Neural progenitor cell (in vitro differentiated cells): ENCODE results near the gene GPR15.

Experiments used
- EZH2 ChIP-seq: fragments of 200-600 bp; sonication (generic); IDR thresholded peaks from 2 replicates; pipeline ENCODE4 v1.6.1; 2017; ENCODE audit warnings: antibody characterized with exemption, mild to moderate bottlenecking, moderate library complexity
- EZH2phosphoT487 ChIP-seq: fragments of 200-600 bp; sonication (generic); IDR thresholded peaks from 2 replicates; pipeline ENCODE4 v1.6.1; 2017; ENCODE audit warnings: antibody characterized with exemption
- TF ChIP-seq, protein P1 (sequence below): fragments of 200-600 bp; sonication (generic); IDR thresholded peaks from 2 replicates; pipeline ENCODE4 v1.5.1; 2017; ENCODE audit warnings: antibody characterized with exemption, mild to moderate bottlenecking

GRCh38 chr3:98514948-98515347 is 16.8 kb upstream of the GPR15 start:
- TF ChIP-seq, protein P1, sequence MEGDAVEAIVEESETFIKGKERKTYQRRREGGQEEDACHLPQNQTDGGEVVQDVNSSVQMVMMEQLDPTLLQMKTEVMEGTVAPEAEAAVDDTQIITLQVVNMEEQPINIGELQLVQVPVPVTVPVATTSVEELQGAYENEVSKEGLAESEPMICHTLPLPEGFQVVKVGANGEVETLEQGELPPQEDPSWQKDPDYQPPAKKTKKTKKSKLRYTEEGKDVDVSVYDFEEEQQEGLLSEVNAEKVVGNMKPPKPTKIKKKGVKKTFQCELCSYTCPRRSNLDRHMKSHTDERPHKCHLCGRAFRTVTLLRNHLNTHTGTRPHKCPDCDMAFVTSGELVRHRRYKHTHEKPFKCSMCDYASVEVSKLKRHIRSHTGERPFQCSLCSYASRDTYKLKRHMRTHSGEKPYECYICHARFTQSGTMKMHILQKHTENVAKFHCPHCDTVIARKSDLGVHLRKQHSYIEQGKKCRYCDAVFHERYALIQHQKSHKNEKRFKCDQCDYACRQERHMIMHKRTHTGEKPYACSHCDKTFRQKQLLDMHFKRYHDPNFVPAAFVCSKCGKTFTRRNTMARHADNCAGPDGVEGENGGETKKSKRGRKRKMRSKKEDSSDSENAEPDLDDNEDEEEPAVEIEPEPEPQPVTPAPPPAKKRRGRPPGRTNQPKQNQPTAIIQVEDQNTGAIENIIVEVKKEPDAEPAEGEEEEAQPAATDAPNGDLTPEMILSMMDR = no peak
- no peak for TF ChIP-seq EZH2
- no peak for TF ChIP-seq EZH2phosphoT487
